Liver (tissue), 9 donors: ENCODE results near the gene ARHGAP8. TPM values are rescaled to one million over a fixed set of nuclear protein-coding genes. Genes with fewer than 3 reads are reported as not detected.

Experiments
- DNase-seq: peaks from one replicate; pipeline ENCODE4 v3.0.0-alpha.2; 2017; ENCODE audit warnings: low spot score
- H3K27ac ChIP-seq, 2 donors: one replicate each; pipeline ENCODE4 v1.7.0; 2013; ENCODE audit warnings: inconsistent platforms in 2 of 2, low read length in 2 of 2, control low read depth in 1 of 2, low read depth in 1 of 2, mild to moderate bottlenecking in 1 of 2
- H3K27me3 ChIP-seq, 4 donors: one replicate each; pipeline versions ENCODE4 v1.6.1 to v1.7.0; 2013; ENCODE audit warnings: low read length in 3 of 4, inconsistent platforms in 1 of 4, mild to moderate bottlenecking in 1 of 4, moderate library complexity in 1 of 4; ENCODE audit not compliant: control insufficient read depth in 4 of 4, insufficient read depth in 4 of 4
- H3K36me3 ChIP-seq, 4 donors: one replicate each; pipeline versions ENCODE4 v1.6.1 to v1.7.0; 2013; ENCODE audit warnings: low read length in 3 of 4, mild to moderate bottlenecking in 3 of 4, low read depth in 1 of 4, moderate library complexity in 1 of 4; ENCODE audit not compliant: control insufficient read depth in 4 of 4, insufficient read depth in 3 of 4
- H3K4me1 ChIP-seq, 4 donors: one replicate each; pipeline versions ENCODE4 v1.6.1 to v1.7.0; 2013; ENCODE audit warnings: low read length in 3 of 4, mild to moderate bottlenecking in 3 of 4, moderate library complexity in 1 of 4; ENCODE audit not compliant: control insufficient read depth in 4 of 4, insufficient read depth in 4 of 4
- H3K4me3 ChIP-seq, 3 donors: one replicate each; pipeline versions ENCODE4 v1.6.1 to v1.7.0; 2013; ENCODE audit warnings: low read length in 3 of 3, control low read depth in 1 of 3, low read depth in 1 of 3, mild to moderate bottlenecking in 1 of 3
- H3K9ac ChIP-seq, 2 donors: one replicate each; pipeline ENCODE4 v1.7.0; 2013; ENCODE audit warnings: low read length in 2 of 2, mild to moderate bottlenecking in 2 of 2, moderate library complexity in 2 of 2, control low read depth in 1 of 2, low read depth in 1 of 2
- H3K9me3 ChIP-seq, 4 donors: one replicate each; pipeline versions ENCODE4 v1.6.1 to v1.7.0; 2013; ENCODE audit warnings: low read length in 3 of 4; ENCODE audit not compliant: control insufficient read depth in 4 of 4
- EGR1 ChIP-seq, 2 donors: IDR thresholded peaks; 2 replicates each; pipeline ENCODE4 v1.6.1; 2016 to 2018; ENCODE audit warnings: antibody characterized with exemption in 2 of 2, low read depth in 2 of 2
- FOXA1 ChIP-seq: IDR thresholded peaks from 2 replicates; pipeline ENCODE4 v1.6.1; 2016; ENCODE audit warnings: antibody characterized with exemption
- FOXA2 ChIP-seq: IDR thresholded peaks from 2 replicates; pipeline ENCODE4 v1.6.1; 2016; ENCODE audit warnings: antibody characterized with exemption
- GABPA ChIP-seq, 2 donors: IDR thresholded peaks in 1 of 2; conservative IDR thresholded peaks in 1 of 2; 2 replicates each; pipeline ENCODE4 v1.6.1; 2016; ENCODE audit warnings: antibody characterized with exemption in 2 of 2, mild to moderate bottlenecking in 1 of 2, moderate library complexity in 1 of 2
- HNF4A ChIP-seq, 2 donors: conservative IDR thresholded peaks; 2 replicates each; pipeline ENCODE4 v1.6.1; 2016; ENCODE audit warnings: antibody characterized with exemption in 2 of 2, mild to moderate bottlenecking in 2 of 2
- HNF4G ChIP-seq: IDR thresholded peaks from 2 replicates; pipeline ENCODE4 v1.6.1; 2016; ENCODE audit warnings: antibody characterized with exemption
- JUND ChIP-seq, 2 donors: IDR thresholded peaks; 2 replicates each; pipeline ENCODE4 v1.6.1; 2016; ENCODE audit warnings: antibody characterized with exemption in 2 of 2
- MAX ChIP-seq: IDR thresholded peaks from 2 replicates; pipeline ENCODE4 v1.6.1; 2016; ENCODE audit warnings: antibody characterized with exemption
- NR2F2 ChIP-seq: IDR thresholded peaks from 2 replicates; pipeline ENCODE4 v1.6.1; 2016; ENCODE audit warnings: antibody characterized with exemption
- RAD21 ChIP-seq, 2 donors: IDR thresholded peaks; 2 replicates each; pipeline ENCODE4 v1.6.1; 2016; ENCODE audit warnings: antibody characterized with exemption in 2 of 2, mild to moderate bottlenecking in 2 of 2
- RXRA ChIP-seq, 2 donors: IDR thresholded peaks; 2 replicates each; pipeline ENCODE4 v1.6.1; 2017 to 2018; ENCODE audit warnings: antibody characterized with exemption in 2 of 2, mild to moderate bottlenecking in 1 of 2
- SP1 ChIP-seq: IDR thresholded peaks from 2 replicates; pipeline ENCODE4 v1.6.1; 2018; ENCODE audit warnings: antibody characterized with exemption, mild to moderate bottlenecking
- TAF1 ChIP-seq: conservative IDR thresholded peaks from 2 replicates; pipeline ENCODE4 v1.6.1; 2016; ENCODE audit warnings: antibody characterized with exemption, mild to moderate bottlenecking
- YY1 ChIP-seq: IDR thresholded peaks from 2 replicates; pipeline ENCODE4 v1.6.1; 2016; ENCODE audit warnings: antibody characterized with exemption, mild to moderate bottlenecking
- WGBS: extraction: QIAGEN DNeasy Blood & Tissue Kit; methylation state at CpG from one replicate; pipeline ENCODE4 v1.1.7; 2013; 5-methylcytosine and 5-hydroxymethylcytosine counted together
- polyA plus RNA-seq, 2 donors: library from polyadenylated mRNA; stranded (reverse) in 1 of 2; unstranded in 1 of 2; fragments of 200-250 nt in 1 of 2; fragments of >200 nt in 1 of 2; fragmentation: Nextera tagmentation in 1 of 2; extraction: Ambion mirVana in 1 of 2; gene quantifications; one replicate each; pipeline versions ENCODE4 v1.2.1 to v1.2.3, GENCODE V29; 2013 to 2015
- total RNA-seq, 2 donors: library from RNA; depleted of rRNA; stranded (reverse); fragments of >200 nt; gene quantifications; one replicate each; pipeline ENCODE4 v1.2.3, GENCODE V29; 2014
- TF ChIP-seq, protein P1 (sequence below): IDR thresholded peaks from 2 replicates; pipeline ENCODE4 v1.6.1; 2016; ENCODE audit warnings: antibody characterized with exemption
- TF ChIP-seq, protein P2 (sequence below): fragments of 150-350 bp; IDR thresholded peaks from 2 replicates; pipeline ENCODE4 v1.5.1; 2017; ENCODE audit warnings: improper control_type of control experiment, low read depth, low read length; ENCODE audit not compliant: missing input control
- TF ChIP-seq, protein P3 (sequence below): IDR thresholded peaks from 2 replicates; pipeline ENCODE4 v1.6.1; 2016; ENCODE audit warnings: antibody characterized with exemption
- donor health status: healthy.
- donor health status: healthy.
- donor health status: healthy.
- donor health status: healthy.
- donor health status: healthy.

Gene ARHGAP8
- total and polyA plus RNA-seq, 4 donors: 0.58 to 1.8 (median 1.1) TPM

GRCh38 chr22:44823806-44824205 lies 71.4 kb downstream of the ARHGAP8 start:
- H3K36me3 ChIP-seq: no peaks in the 10 kb centered on the region
- 91% methylated on average over 4 of the region's 4 CpGs for WGBS

DNA sequence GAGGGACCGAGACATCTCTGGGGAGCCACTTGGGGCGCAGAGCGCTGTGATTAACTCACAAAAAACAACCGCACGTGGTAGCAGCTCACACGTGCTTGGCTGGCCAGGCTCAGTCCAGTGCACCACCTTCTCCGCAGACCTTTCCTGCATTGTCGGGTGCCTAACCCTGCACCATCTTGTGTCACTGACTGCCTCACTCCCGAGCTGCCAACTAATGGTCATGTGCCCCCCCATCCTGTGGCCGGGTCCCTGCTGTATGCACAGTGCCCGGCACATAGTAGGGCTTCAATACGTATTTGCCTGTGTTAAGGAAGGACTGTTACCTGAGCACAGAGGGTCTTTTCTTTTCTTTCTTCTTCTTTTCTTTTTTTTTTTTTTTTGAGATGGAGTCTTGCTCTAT lies 71.9 kb downstream of the ARHGAP8 start:
- no peak overlapping the region for H3K9ac ChIP-seq
- H3K36me3 ChIP-seq: no peaks in the 10 kb centered on the region
- TF ChIP-seq, protein P1, sequence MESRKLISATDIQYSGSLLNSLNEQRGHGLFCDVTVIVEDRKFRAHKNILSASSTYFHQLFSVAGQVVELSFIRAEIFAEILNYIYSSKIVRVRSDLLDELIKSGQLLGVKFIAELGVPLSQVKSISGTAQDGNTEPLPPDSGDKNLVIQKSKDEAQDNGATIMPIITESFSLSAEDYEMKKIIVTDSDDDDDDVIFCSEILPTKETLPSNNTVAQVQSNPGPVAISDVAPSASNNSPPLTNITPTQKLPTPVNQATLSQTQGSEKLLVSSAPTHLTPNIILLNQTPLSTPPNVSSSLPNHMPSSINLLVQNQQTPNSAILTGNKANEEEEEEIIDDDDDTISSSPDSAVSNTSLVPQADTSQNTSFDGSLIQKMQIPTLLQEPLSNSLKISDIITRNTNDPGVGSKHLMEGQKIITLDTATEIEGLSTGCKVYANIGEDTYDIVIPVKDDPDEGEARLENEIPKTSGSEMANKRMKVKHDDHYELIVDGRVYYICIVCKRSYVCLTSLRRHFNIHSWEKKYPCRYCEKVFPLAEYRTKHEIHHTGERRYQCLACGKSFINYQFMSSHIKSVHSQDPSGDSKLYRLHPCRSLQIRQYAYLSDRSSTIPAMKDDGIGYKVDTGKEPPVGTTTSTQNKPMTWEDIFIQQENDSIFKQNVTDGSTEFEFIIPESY: no peak
- TF ChIP-seq HNF4G (no peak), JUND (IDR thresholded peaks at IDR 0.05) (no peak)
- TF ChIP-seq, protein P2, sequence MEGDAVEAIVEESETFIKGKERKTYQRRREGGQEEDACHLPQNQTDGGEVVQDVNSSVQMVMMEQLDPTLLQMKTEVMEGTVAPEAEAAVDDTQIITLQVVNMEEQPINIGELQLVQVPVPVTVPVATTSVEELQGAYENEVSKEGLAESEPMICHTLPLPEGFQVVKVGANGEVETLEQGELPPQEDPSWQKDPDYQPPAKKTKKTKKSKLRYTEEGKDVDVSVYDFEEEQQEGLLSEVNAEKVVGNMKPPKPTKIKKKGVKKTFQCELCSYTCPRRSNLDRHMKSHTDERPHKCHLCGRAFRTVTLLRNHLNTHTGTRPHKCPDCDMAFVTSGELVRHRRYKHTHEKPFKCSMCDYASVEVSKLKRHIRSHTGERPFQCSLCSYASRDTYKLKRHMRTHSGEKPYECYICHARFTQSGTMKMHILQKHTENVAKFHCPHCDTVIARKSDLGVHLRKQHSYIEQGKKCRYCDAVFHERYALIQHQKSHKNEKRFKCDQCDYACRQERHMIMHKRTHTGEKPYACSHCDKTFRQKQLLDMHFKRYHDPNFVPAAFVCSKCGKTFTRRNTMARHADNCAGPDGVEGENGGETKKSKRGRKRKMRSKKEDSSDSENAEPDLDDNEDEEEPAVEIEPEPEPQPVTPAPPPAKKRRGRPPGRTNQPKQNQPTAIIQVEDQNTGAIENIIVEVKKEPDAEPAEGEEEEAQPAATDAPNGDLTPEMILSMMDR: no peak
- H3K9me3 ChIP-seq: no peaks in the 10 kb centered on the region
- H3K27ac ChIP-seq: no peak overlapping the region
- 93% methylated on average over 12 of the region's 12 CpGs for WGBS
- H3K4me3 ChIP-seq: no peak overlapping the region
- no peak for DNase-seq
- H3K27me3 ChIP-seq: no peaks in the 10 kb centered on the region
- peaks cover 0 to 3% (median under 1%) of the 10 kb centered on the region in 4 donors for H3K4me1 ChIP-seq

More at GRCh38 chr22:44823806-44824205, 71.4 kb downstream of the ARHGAP8 start:
- no peak for DNase-seq
- TF ChIP-seq MAX: no peak
- TF ChIP-seq SP1: no peak
- TF ChIP-seq FOXA2: no peak
- TF ChIP-seq, protein P2: no peak
- no peak for TF ChIP-seq RXRA (IDR thresholded peaks at IDR 0.05)
- no peak for TF ChIP-seq FOXA1
- TF ChIP-seq NR2F2: no peak
- TF ChIP-seq HNF4A (conservative IDR thresholded peaks at IDR 0.05): no peak
- no peak for TF ChIP-seq HNF4G
- no peak for TF ChIP-seq GABPA (IDR thresholded peaks at IDR 0.05 in 1 of 2, conservative IDR thresholded peaks at IDR 0.05 in 1 of 2)
- no peak for TF ChIP-seq YY1
- TF ChIP-seq, protein P3, sequence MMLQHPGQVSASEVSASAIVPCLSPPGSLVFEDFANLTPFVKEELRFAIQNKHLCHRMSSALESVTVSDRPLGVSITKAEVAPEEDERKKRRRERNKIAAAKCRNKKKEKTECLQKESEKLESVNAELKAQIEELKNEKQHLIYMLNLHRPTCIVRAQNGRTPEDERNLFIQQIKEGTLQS: no peak
- TF ChIP-seq, protein P1: no peak
- no peak for TF ChIP-seq JUND (IDR thresholded peaks at IDR 0.05)
- TF ChIP-seq EGR1 (IDR thresholded peaks at IDR 0.05; ENCODE audit: low read depth in 2 of 2): no peak
- no peak for TF ChIP-seq TAF1
- TF ChIP-seq RAD21 (IDR thresholded peaks at IDR 0.05): no peak
- H3K27ac ChIP-seq: no peak overlapping the region
- H3K9ac ChIP-seq: no peak overlapping the region
- H3K9me3 ChIP-seq: no peaks in the 10 kb centered on the region
- H3K4me1 ChIP-seq: peaks cover 0 to 3% (median under 1%) of the 10 kb centered on the region in 4 donors
- H3K27me3 ChIP-seq: no peaks in the 10 kb centered on the region
- H3K4me3 ChIP-seq: no peak overlapping the region
